ENCODE data around the gene PLCL2.

DNA sequence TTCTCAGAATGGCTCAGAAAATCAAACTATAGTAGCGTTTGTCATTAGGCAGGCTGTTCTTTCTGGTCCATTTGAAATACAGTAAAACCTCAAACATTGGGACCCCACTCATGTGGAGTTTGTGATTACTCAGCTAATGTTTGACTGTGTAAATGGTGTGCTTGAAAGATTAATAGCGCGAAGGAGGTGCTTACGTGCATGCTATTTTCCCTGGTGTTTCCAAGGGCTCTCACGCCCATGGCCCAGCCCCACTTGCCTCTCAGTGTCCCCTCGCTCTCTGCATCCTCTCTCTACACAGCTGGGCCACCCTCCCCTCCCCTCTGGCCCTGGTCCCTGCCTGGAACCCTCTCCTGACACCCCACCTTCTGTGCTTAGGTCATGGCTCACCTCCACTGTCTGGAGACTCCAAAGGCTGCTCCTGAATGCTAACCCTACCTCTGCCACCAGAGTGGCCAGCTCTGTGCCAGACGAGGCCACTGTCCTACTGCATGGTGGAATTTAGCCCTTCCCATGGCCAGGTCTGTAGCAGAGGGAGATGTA is 194.2 kb downstream of the PLCL2 start:
- no peak for TF ChIP-seq EZH2 (IDR thresholded peaks at IDR 0.05; ENCODE audit: low read length, missing control alignments)
- TF ChIP-seq, protein P1, sequence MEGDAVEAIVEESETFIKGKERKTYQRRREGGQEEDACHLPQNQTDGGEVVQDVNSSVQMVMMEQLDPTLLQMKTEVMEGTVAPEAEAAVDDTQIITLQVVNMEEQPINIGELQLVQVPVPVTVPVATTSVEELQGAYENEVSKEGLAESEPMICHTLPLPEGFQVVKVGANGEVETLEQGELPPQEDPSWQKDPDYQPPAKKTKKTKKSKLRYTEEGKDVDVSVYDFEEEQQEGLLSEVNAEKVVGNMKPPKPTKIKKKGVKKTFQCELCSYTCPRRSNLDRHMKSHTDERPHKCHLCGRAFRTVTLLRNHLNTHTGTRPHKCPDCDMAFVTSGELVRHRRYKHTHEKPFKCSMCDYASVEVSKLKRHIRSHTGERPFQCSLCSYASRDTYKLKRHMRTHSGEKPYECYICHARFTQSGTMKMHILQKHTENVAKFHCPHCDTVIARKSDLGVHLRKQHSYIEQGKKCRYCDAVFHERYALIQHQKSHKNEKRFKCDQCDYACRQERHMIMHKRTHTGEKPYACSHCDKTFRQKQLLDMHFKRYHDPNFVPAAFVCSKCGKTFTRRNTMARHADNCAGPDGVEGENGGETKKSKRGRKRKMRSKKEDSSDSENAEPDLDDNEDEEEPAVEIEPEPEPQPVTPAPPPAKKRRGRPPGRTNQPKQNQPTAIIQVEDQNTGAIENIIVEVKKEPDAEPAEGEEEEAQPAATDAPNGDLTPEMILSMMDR (conservative IDR thresholded peaks at IDR 0.05 in 1 of 2, IDR thresholded peaks at IDR 0.05 in 1 of 2; ENCODE audit: low read depth in 1 of 2, low read length in 2 of 2): no peak
